Activated CD8-positive, alpha-beta T cell treated with anti-CD3 and anti-CD28 coated beads for 36 hours (primary cell): Measurements from ENCODE around the gene S1PR4. TPM values are rescaled to one million over a fixed set of nuclear protein-coding genes. Genes with fewer than 3 reads are reported as not detected.

Experiments used
- ATAC-seq: fragments of 200-7000 bp; cut with Tn5 transposase; one replicate; pipeline ENCODE4 v1.10.0; 2021; ENCODE audit warnings: mild to moderate bottlenecking, moderate library complexity
- CTCF ChIA-PET: fragments of 350-600 bp; sonication (Branson Sonifier 250); formaldehyde crosslinking; loops from one replicate; lab custom pipeline; 2021; ENCODE audit warnings: antibody characterized with exemption; lab: Charles Lee
- POLR2A ChIA-PET: fragments of 350-600 bp; sonication (Branson Sonifier 250); formaldehyde crosslinking; loops from one replicate; lab custom pipeline; 2021; ENCODE audit warnings: antibody characterized with exemption; lab: Charles Lee
- DNase-seq: peaks from one replicate; pipeline ENCODE4 v3.0.0-alpha.2; 2020
- H3K27ac Mint-ChIP-seq: one replicate; pipeline ENCODE4 v1.8.0; 2021; ENCODE audit warnings: mild to moderate bottlenecking, mixed read lengths
- H3K27me3 Mint-ChIP-seq: one replicate; pipeline ENCODE4 v1.8.0; 2021; ENCODE audit warnings: mixed read lengths
- H3K36me3 Mint-ChIP-seq: one replicate; pipeline ENCODE4 v1.8.0; 2021; ENCODE audit warnings: low read depth, mixed read lengths
- H3K4me1 Mint-ChIP-seq: one replicate; pipeline ENCODE4 v1.8.0; 2021; ENCODE audit warnings: low read depth, mixed read lengths
- H3K4me3 Mint-ChIP-seq: one replicate; pipeline ENCODE4 v1.8.0; 2021; ENCODE audit warnings: mild to moderate bottlenecking, moderate library complexity, mixed read lengths
- H3K9me3 Mint-ChIP-seq: one replicate; pipeline ENCODE4 v1.8.0; 2021; ENCODE audit warnings: mixed read lengths
- intact Hi-C: fragments of 100-400 bp; cut with micrococcal nuclease; formaldehyde crosslinking; loops from one replicate; pipeline ENCODE4 v1.10.0; 2022
- total RNA-seq, 2 experiments: library from RNA; stranded (reverse); gene quantifications; one replicate each; pipeline ENCODE4 v1.2.3, GENCODE V29; 2021
- TF ChIP-seq, protein P1 (sequence below): fragments of 200-600 bp; IDR thresholded peaks from one replicate; pipeline ENCODE4 v1.8.0; 2022; ENCODE audit warnings: antibody characterized with exemption, mild to moderate bottlenecking

Gene S1PR4
- total RNA-seq, 2 experiments from 2014 or later: 48.5 to 51.9 TPM

DNA sequence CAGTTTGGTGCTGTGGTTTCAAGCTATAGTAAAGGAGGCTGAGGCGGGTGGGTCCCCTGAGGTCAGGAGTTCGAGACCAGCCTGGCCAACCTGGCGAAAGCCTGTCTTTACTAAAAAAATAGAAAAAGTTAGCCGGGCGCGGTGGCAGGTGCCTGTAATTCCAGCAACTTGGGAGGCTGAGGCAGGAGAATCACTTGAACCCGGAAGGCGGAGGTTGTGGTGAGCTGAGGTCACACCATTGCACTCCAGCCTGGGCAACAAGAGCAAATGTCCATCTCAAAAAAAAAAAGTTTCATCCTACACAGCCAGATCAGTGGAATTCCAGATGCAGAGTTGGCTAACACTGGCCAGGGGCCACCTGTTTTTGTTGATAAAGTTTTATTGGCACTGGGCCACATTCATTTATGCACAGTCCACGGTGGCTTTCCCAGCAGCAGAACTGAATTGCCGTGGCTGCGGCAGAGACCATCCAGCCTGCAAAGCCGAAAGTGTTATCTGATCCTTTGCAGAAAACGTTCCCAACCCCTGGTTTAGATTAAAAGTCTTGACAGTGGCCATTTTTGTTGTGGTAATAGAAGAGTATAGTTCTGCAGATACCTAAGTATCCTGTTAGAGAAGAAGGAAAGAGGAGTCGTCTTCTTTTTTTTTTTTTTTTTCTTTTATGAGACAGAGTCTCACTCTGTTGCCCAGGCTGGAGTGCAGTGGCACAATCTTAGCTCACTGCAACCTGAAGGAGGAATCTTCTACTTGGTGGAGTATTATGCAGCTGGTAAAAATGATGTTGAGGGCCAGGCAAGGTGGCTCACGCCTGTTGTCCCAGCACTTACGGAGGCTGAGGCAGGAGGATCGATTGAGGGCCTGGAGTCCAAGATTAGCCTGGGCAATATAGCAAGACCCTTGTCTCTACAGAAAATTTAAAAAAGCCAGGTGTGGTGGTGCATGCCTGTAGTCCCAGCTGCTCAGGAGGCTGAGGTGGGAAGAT is 15.8 kb downstream of the S1PR4 start:
- DNase-seq (no peak), ATAC-seq (no peak)
- Mint-ChIP-seq H3K4me3 (no peak overlapping the region), H3K27ac (no peak overlapping the region), H3K27me3 (no peaks in the 10 kb centered on the region), H3K36me3 (peaks cover 19% of the 10 kb centered on the region), H3K9me3 (no peaks in the 10 kb centered on the region), H3K4me1 (peaks cover 3% of the 10 kb centered on the region)
- CTCF ChIA-PET: interaction anchor here (1.8 kb wide), 1 partner anchor 16 kb away, joined by 5 read pairs; no protein-coding TSS in a partner anchor
- TF ChIP-seq, protein P1, sequence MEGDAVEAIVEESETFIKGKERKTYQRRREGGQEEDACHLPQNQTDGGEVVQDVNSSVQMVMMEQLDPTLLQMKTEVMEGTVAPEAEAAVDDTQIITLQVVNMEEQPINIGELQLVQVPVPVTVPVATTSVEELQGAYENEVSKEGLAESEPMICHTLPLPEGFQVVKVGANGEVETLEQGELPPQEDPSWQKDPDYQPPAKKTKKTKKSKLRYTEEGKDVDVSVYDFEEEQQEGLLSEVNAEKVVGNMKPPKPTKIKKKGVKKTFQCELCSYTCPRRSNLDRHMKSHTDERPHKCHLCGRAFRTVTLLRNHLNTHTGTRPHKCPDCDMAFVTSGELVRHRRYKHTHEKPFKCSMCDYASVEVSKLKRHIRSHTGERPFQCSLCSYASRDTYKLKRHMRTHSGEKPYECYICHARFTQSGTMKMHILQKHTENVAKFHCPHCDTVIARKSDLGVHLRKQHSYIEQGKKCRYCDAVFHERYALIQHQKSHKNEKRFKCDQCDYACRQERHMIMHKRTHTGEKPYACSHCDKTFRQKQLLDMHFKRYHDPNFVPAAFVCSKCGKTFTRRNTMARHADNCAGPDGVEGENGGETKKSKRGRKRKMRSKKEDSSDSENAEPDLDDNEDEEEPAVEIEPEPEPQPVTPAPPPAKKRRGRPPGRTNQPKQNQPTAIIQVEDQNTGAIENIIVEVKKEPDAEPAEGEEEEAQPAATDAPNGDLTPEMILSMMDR: no peak
- POLR2A ChIA-PET: interaction anchor here (1.0 kb wide), 1 partner anchor 8 kb away, joined by 3 read pairs; no protein-coding TSS in a partner anchor
- intact Hi-C loops: no loop called here

DNA sequence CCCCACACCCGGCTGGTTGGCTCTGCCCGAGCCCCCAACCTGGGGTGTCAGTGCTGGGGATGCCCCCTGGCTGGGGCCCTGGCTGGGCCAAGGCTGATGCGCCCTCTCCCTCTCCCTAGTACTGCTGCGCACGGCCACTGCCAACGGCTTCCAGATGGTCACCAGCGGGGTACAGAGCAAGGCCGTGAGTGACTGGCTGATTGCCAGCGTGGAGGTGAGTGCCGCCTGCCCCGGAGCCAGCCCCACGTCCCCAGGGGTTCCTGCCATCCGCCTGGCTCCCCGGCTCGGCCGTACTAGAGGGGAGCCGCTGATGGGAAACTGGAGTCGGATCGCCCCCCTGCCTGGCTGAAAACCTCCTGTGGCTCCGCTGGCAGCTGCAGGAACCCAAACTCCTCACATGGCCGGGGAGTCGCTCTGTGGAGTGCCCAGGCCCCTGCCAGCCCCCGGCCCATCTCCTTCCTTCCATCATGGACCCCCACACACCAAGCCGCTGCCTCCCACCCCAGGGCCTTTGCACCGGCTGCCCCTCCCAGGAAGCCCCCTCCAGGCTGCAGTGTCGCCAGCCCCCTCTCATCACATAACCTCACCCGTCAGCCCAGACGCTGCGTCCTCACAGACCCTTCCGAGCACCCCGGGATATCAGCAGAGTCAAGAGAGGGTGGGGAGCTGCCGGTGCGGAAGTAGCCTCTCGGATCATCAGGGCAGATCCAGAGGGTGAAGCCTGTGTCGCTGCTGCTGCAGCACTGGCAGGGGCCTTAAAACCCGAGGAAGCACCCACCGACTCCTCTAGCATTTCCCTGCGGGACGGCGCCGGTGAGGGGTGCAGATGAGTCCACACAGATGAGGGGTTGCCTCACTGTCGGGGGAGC is 17.7 kb downstream of the S1PR4 start:
- ChIA-PET POLR2A (no interaction called here), CTCF (no interaction called here)
- Mint-ChIP-seq H3K27me3 (no peaks in the 10 kb centered on the region), H3K27ac (no peak overlapping the region), H3K9me3 (no peaks in the 10 kb centered on the region), H3K4me1 (no peaks in the 10 kb centered on the region), H3K4me3 (no peak overlapping the region), H3K36me3 (peaks cover 16% of the 10 kb centered on the region)
- intact Hi-C loops: no loop called here
- no peak for DNase-seq
- TF ChIP-seq, protein P1: no peak
- ATAC-seq: no peak

DNA sequence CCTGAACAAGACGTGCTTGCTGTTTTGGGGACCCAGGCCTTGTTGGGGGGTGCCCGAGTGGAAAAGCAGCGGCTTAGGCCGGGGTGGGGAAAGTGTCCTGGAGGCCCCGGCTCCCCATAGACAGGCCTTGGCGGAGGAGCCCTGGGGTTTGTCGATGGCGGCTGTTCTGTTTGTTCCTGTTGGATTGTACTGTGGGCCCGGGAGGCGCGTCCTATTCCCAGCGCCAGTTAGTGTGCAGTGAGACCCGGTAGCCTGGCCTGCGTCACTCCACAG is 18.3 kb downstream of the S1PR4 start:
- Mint-ChIP-seq H3K36me3 (peaks cover 12% of the 10 kb centered on the region), H3K27me3 (no peaks in the 10 kb centered on the region), H3K4me1 (no peaks in the 10 kb centered on the region), H3K9me3 (no peaks in the 10 kb centered on the region), H3K27ac (no peak overlapping the region), H3K4me3 (no peak overlapping the region)
- POLR2A ChIA-PET: no interaction called here
- CTCF ChIA-PET: no interaction called here
- ATAC-seq (no peak), DNase-seq (no peak)
- intact Hi-C loops: no loop called here
- TF ChIP-seq, protein P1: no peak

DNA sequence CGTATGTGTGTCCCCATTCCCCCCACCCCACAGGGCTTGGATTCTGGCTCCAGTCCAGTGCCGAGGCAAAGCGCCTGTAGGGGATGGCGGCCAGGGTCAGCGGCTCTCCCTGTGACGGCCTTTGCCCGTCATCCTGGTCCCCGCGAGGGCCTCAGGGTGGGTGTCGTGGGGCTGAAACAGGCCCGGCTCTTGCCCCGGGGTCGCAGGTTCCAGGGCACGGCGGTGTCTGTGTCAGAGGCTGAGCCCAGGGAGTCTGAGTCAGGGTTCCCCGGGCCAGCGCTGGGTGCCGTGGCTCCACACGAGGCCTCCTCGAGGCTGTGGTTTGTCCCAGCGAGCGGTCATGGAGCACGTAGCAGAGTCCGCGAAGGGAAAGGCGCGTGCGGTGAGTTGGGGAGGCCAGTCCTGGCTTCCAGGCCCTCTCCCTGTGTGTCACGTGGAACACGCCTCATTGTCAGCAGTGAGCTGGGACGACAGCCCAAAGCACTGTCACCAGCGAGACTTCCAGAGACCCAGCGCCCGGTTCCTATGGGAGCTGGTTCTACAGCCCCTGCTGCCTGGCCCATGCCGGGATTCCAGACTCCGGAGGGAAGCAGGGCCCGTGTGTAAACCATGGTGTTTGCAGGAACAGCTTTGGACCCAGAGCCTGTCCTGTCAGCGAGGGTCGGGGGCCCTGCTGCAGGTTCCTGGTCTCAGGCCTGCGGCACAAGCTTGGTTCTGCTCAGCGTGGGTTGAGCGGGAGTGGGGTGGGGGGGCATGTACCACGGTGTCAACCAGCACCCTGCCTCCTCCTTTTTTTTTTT is 20.5 kb downstream of the S1PR4 start:
- H3K4me3 Mint-ChIP-seq: no peak overlapping the region
- intact Hi-C loops: no loop called here
- H3K4me1 Mint-ChIP-seq: no peaks in the 10 kb centered on the region
- no peak for ATAC-seq
- ChIA-PET CTCF (no interaction called here), POLR2A (no interaction called here)
- H3K27ac Mint-ChIP-seq: no peak overlapping the region
- TF ChIP-seq, protein P1: no peak
- DNase-seq: no peak
- H3K9me3 Mint-ChIP-seq: no peaks in the 10 kb centered on the region
- H3K36me3 Mint-ChIP-seq: peaks cover 7% of the 10 kb centered on the region
- no peaks in the 10 kb centered on the region for H3K27me3 Mint-ChIP-seq
